Fibroblast of lung (primary cell): ENCODE results near the gene RUNX2. TPM values are rescaled to one million over a fixed set of nuclear protein-coding genes. Genes with fewer than 3 reads are reported as not detected.
"Not testable (repeated sequence)": the region's sequence is repeated elsewhere in the genome, so short reads cannot be mapped to it uniquely, and the experiment has no call there.

Source experiments
- DNase-seq, 2 donors: peaks; one replicate each; pipeline versions ENCODE4 v3.0.0 to v3.0.0-alpha.2; 2010; ENCODE audit warnings: low read depth in 2 of 2
- H2AFZ ChIP-seq: 2 replicates; pipeline ENCODE4 v1.5.1; 2012; ENCODE audit warnings: low read length, control low read depth, inconsistent platforms
- H3K27ac ChIP-seq: 2 replicates; pipeline ENCODE4 v1.5.1; 2011; ENCODE audit warnings: low read length, control low read depth; ENCODE audit not compliant: insufficient read depth
- H3K27me3 ChIP-seq: 2 replicates; pipeline ENCODE4 v1.5.1; 2011; ENCODE audit warnings: mild to moderate bottlenecking, low read length; ENCODE audit not compliant: control insufficient read depth, insufficient read depth
- H3K36me3 ChIP-seq: 2 replicates; pipeline ENCODE4 v1.5.1; 2011; ENCODE audit warnings: low read length; ENCODE audit not compliant: control insufficient read depth, insufficient read depth
- H3K4me1 ChIP-seq: 2 replicates; pipeline ENCODE4 v1.5.1; 2011; ENCODE audit warnings: low read length; ENCODE audit not compliant: control insufficient read depth, insufficient read depth; ENCODE audit errors: extremely low read depth
- H3K4me2 ChIP-seq: 2 replicates; pipeline ENCODE4 v1.5.1; 2011; ENCODE audit warnings: low read length, control low read depth; ENCODE audit not compliant: insufficient read depth; ENCODE audit errors: extremely low read depth
- H3K4me3 ChIP-seq, 4 experiments: fragments of 200-600 bp in 1 of 4; sonication (generic) in 1 of 4; replicated peaks in 1 of 4; 2 replicates each; pipeline ENCODE4 v1.5.1; 2011 to 2016; ENCODE audit warnings: low read length in 4 of 4, low read depth in 3 of 4, mild to moderate bottlenecking in 3 of 4, control low read depth in 2 of 4, inconsistent platforms in 1 of 4, mixed read lengths in 1 of 4; ENCODE audit not compliant: insufficient read depth in 1 of 4; ENCODE audit errors: control extremely low read depth in 1 of 4
- H3K79me2 ChIP-seq: 2 replicates; pipeline ENCODE4 v1.5.1; 2012; ENCODE audit warnings: mild to moderate bottlenecking, low read length, inconsistent platforms; ENCODE audit not compliant: control insufficient read depth, insufficient read depth
- H3K9ac ChIP-seq: 2 replicates; pipeline ENCODE4 v1.5.1; 2011; ENCODE audit warnings: mild to moderate bottlenecking, low read length, control low read depth; ENCODE audit not compliant: insufficient read depth
- H3K9me3 ChIP-seq: 2 replicates; pipeline ENCODE4 v1.5.1; 2012; ENCODE audit warnings: low read depth, low read length; ENCODE audit not compliant: control insufficient read depth, insufficient read depth
- H4K20me1 ChIP-seq: 2 replicates; pipeline ENCODE4 v1.5.1; 2011; ENCODE audit warnings: low read length; ENCODE audit not compliant: control insufficient read depth, insufficient read depth; ENCODE audit errors: extremely low read depth
- CTCF ChIP-seq, 2 donors: IDR thresholded peaks in 1 of 2; conservative IDR thresholded peaks in 1 of 2; 1 replicate in 1 of 2; 2 replicates in 1 of 2; pipeline ENCODE4 v1.5.1; 2011 to 2012; ENCODE audit warnings: low read length in 2 of 2, control low read depth in 1 of 2, inconsistent platforms in 1 of 2, low read depth in 1 of 2, mild to moderate bottlenecking in 1 of 2
- EZH2 ChIP-seq: IDR thresholded peaks from 2 replicates; pipeline ENCODE4 v1.5.1; 2012; ENCODE audit warnings: low read length, control low read depth, mild to moderate bottlenecking; ENCODE audit errors: missing control alignments
- polyA plus RNA-seq, 2 donors: library from polyadenylated mRNA; depleted of rRNA in 1 of 2; stranded (reverse) in 1 of 2; unstranded in 1 of 2; fragments of >200 nt; gene quantifications; 2 replicates each; pipeline ENCODE4 v1.2.1, GENCODE V29; 2011 to 2012; ENCODE audit warnings: missing spikeins in 1 of 2
- total RNA-seq: library from RNA; depleted of rRNA; stranded (reverse); fragments of >200 nt; gene quantifications from 2 replicates; pipeline ENCODE4 v1.2.1, GENCODE V29; 2014

Gene RUNX2
- total and polyA plus RNA-seq, 2 donors (not counting 1 experiment from before 2014, with no cell fraction given), result 2.5 to 4.5 TPM

DNA sequence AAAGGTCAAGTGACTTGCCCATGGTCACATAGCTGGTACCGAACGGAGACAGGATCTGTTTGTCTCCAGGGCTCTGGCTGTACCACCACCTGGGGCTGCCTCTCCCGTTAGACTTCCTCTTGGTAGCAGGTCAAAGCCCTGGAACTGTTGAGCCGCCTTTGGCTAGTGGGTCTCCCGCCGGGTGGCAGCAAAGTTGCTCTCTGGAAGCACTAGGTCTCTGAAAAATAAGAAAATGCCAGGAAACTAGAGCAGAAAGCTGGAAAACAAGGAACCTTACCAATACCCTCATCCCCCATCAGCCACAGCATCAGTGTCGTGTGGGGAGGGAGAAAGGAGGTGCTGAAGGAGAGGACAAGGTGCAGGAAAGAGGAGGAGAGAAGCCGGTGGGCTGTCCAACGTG lies 340.6 kb downstream of the RUNX2 start:
- no peak for DNase-seq
- Histone ChIP-seq H3K79me2 (no peaks in the 10 kb centered on the region), H2AFZ (no peak overlapping the region), H3K27me3 (no peaks in the 10 kb centered on the region), H3K27ac (no peak overlapping the region), H3K4me2 (no peak overlapping the region), H3K9me3 (no peaks in the 10 kb centered on the region), H3K4me3 (no peak overlapping the region), H4K20me1 (no peaks in the 10 kb centered on the region), H3K4me1 (peaks cover 2% of the 10 kb centered on the region), H3K9ac (no peak overlapping the region), H3K36me3 (peaks cover 2% of the 10 kb centered on the region)
- TF ChIP-seq EZH2 (no peak), CTCF (conservative IDR thresholded peaks at IDR 0.05 in 1 of 2, IDR thresholded peaks at IDR 0.05 in 1 of 2; ENCODE audit: low read depth in 1 of 2, low read length in 2 of 2) (no peak)

- not testable (repeated sequence) for H3K27ac ChIP-seq, H4K20me1 ChIP-seq, H3K4me2 ChIP-seq, H3K79me2 ChIP-seq, H3K36me3 ChIP-seq, H3K9me3 ChIP-seq, H3K27me3 ChIP-seq, H3K9ac ChIP-seq, H3K4me3 ChIP-seq, H2AFZ ChIP-seq, H3K4me1 ChIP-seq, DNase-seq
Measured at GRCh38 chr6:45673167-45673566, 345.0 kb downstream of the RUNX2 start.

DNA sequence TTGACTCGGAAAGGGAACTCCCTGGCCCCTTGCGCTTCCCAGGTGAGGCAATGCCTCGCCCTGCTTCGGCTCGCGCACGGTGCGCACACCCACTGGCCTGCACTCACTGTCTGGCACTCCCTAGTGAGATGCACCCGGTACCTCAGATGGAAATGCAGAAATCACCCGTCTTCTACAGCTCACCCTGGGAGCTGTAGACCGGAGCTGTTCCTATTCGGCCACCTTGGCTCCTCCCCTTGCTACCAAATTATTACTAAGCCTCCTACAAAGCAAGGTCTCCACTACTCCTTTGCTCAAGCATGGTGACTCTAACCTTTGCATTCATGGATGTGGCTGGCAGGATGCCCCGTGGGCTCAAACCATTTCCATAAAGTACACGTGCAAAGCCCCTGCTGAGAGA lies 347.0 kb downstream of the RUNX2 start:
- H3K27me3 ChIP-seq, H3K27ac ChIP-seq, DNase-seq, H3K4me3 ChIP-seq, H3K9me3 ChIP-seq, H3K36me3 ChIP-seq, H4K20me1 ChIP-seq, H3K79me2 ChIP-seq, H3K4me1 ChIP-seq, H2AFZ ChIP-seq, H3K4me2 ChIP-seq, H3K9ac ChIP-seq: not testable (repeated sequence)

GRCh38 chr6:45675634-45676033 lies 347.5 kb downstream of the RUNX2 start:
- no peaks in the 10 kb centered on the region for H3K27me3 ChIP-seq
- H3K4me3 ChIP-seq, result no peak overlapping the region
- no peak overlapping the region for H2AFZ ChIP-seq
- no peaks in the 10 kb centered on the region for H4K20me1 ChIP-seq
- DNase-seq, result no peak
- H3K4me1 ChIP-seq, result peaks cover 5% of the 10 kb centered on the region
- no peaks in the 10 kb centered on the region for H3K79me2 ChIP-seq
- H3K27ac ChIP-seq, result no peak overlapping the region
- no peaks in the 10 kb centered on the region for H3K9me3 ChIP-seq
- TF ChIP-seq CTCF (conservative IDR thresholded peaks at IDR 0.05 in 1 of 2, IDR thresholded peaks at IDR 0.05 in 1 of 2; ENCODE audit: low read depth in 1 of 2, low read length in 2 of 2), result no peak
- TF ChIP-seq EZH2, result no peak
- H3K9ac ChIP-seq, result no peak overlapping the region
- H3K36me3 ChIP-seq, result no peaks in the 10 kb centered on the region
- no peak overlapping the region for H3K4me2 ChIP-seq
